K562 (cell line): ENCODE measurements around the gene RETREG1. TPM values are rescaled to one million over a fixed set of nuclear protein-coding genes. Genes with fewer than 3 reads are reported as not detected.

Experiments
- CTCFL ChIP-seq: IDR thresholded peaks from 2 replicates; pipeline ENCODE4 v1.6.1; 2011; ENCODE audit warnings: borderline replicate concordance, low read depth, mild to moderate bottlenecking, moderate library complexity, low read length; ENCODE audit not compliant: insufficient read depth, poor library complexity, severe bottlenecking
- GMEB1 ChIP-seq: fragments of 250-450 bp; sonication (Bioruptor Pico); IDR thresholded peaks from 2 replicates; pipeline ENCODE4 v1.4.0; 2020; ENCODE audit warnings: mild to moderate bottlenecking
- GTF2F1 ChIP-seq: IDR thresholded peaks from 2 replicates; pipeline ENCODE4 v1.6.1; 2011; ENCODE audit warnings: low read depth, low read length, improper control_type of control experiment
- KDM2B ChIP-seq: fragments of 250-450 bp; sonication (Bioruptor Pico); IDR thresholded peaks from 2 replicates; pipeline ENCODE4 v1.8.0; 2021; ENCODE audit warnings: mild to moderate bottlenecking, moderate library complexity
- KLF13 ChIP-seq: fragments of 450-650 bp; IDR thresholded peaks from 2 replicates; pipeline ENCODE4 v1.6.1; 2016; ENCODE audit warnings: missing genetic modification characterization, low read depth, mild to moderate bottlenecking, missing compliant biosample characterization, moderate library complexity, borderline replicate concordance
- MTA1 ChIP-seq: fragments of 450-650 bp; IDR thresholded peaks from 2 replicates; pipeline ENCODE4 v1.6.1; 2017; ENCODE audit warnings: borderline replicate concordance
- NBN ChIP-seq: fragments of 450-650 bp; IDR thresholded peaks from 2 replicates; pipeline ENCODE4 v1.6.1; 2016; ENCODE audit warnings: low read depth, mild to moderate bottlenecking
- NFRKB ChIP-seq: fragments of 450-650 bp; IDR thresholded peaks from 2 replicates; pipeline ENCODE4 v1.6.1; 2016; ENCODE audit warnings: low read depth
- RB1 ChIP-seq: fragments of 450-650 bp; IDR thresholded peaks from 2 replicates; pipeline ENCODE4 v1.6.1; 2017; ENCODE audit warnings: low read depth, mild to moderate bottlenecking
- ZBTB17 ChIP-seq: fragments of 450-650 bp; formaldehyde crosslinking; IDR thresholded peaks from 2 replicates; pipeline ENCODE4 v1.4.0; 2020; ENCODE audit warnings: mild to moderate bottlenecking
- ZFP36 ChIP-seq: fragments of 150-350 bp; IDR thresholded peaks from 2 replicates; pipeline ENCODE4 v1.6.1; 2018; ENCODE audit warnings: low read length, low read depth; ENCODE audit not compliant: partially characterized antibody
- ZNF24 ChIP-seq: fragments of 450-650 bp; IDR thresholded peaks from 2 replicates; pipeline ENCODE4 v1.6.1; 2016
- ZNF764 ChIP-seq: fragments of 250-450 bp; sonication (Bioruptor Pico); IDR thresholded peaks from 2 replicates; pipeline ENCODE4 v1.4.0; 2020; ENCODE audit warnings: low read depth, mild to moderate bottlenecking, moderate library complexity
- polyA plus RNA-seq, 8 experiments: library from polyadenylated mRNA; depleted of rRNA in 4 of 8; stranded (reverse) in 5 of 8; unstranded in 3 of 8; fragments of >200 nt; fragmentation: Nextera tagmentation in 2 of 8; fragmentation: Illumina TruSeq in 1 of 8; extraction: Ambion mirVana in 2 of 8; extraction: Trizol in 1 of 8; gene quantifications; 2 replicates each; pipeline versions ENCODE4 v1.2.1 to v1.2.3, GENCODE V29; 2011 to 2014; ENCODE audit warnings: inconsistent platforms in 1 of 8, missing spikeins in 1 of 8
- total RNA-seq, 7 experiments: library from RNA; depleted of rRNA in 6 of 7; stranded (reverse); fragments of >200 nt in 6 of 7; fragmentation: Illumina TruSeq in 2 of 7; extraction: Trizol in 2 of 7; gene quantifications; 2 replicates each; pipeline versions ENCODE4 v1.2.1 to v1.2.3, GENCODE V29; 2011 to 2021; ENCODE audit warnings: low replicate concordance in 1 of 7
- TF ChIP-seq, protein P1 (sequence below): sonication (generic); formaldehyde crosslinking; IDR thresholded peaks from 2 replicates; pipeline ENCODE4 v1.8.0; 2023; ENCODE audit warnings: mild to moderate bottlenecking, missing genetic modification reagents
- TF ChIP-seq, protein P2 (sequence below): fragments of 250-450 bp; sonication (Bioruptor Pico); IDR thresholded peaks from 2 replicates; pipeline ENCODE4 v1.5.1; 2021; ENCODE audit warnings: mild to moderate bottlenecking
- TF ChIP-seq, protein P3 (sequence below): fragments of 450-650 bp; conservative IDR thresholded peaks from 2 replicates; pipeline ENCODE4 v1.6.1; 2016; ENCODE audit warnings: missing genetic modification characterization, low read depth, mild to moderate bottlenecking, control low read depth, missing compliant biosample characterization
- TF ChIP-seq, protein P4 (sequence below): fragments of 450-650 bp; IDR thresholded peaks from 2 replicates; pipeline ENCODE4 v1.6.1; 2017; ENCODE audit warnings: mild to moderate bottlenecking, moderate library complexity

RETREG1 gene
- total and polyA plus RNA-seq, 9 of the 15 experiments (the other 6 are each of a cell fraction or from before 2014, with no cell fraction given), result 0.01 to 0.20 (median 0.08) TPM; not detected in 5

GRCh38 chr5:16465544-16466432 lies 151.0 kb downstream of the RETREG1 start, which contains the start of gene ZNF622 (continued):
- TF ChIP-seq, protein P1, sequence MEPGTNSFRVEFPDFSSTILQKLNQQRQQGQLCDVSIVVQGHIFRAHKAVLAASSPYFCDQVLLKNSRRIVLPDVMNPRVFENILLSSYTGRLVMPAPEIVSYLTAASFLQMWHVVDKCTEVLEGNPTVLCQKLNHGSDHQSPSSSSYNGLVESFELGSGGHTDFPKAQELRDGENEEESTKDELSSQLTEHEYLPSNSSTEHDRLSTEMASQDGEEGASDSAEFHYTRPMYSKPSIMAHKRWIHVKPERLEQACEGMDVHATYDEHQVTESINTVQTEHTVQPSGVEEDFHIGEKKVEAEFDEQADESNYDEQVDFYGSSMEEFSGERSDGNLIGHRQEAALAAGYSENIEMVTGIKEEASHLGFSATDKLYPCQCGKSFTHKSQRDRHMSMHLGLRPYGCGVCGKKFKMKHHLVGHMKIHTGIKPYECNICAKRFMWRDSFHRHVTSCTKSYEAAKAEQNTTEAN (CRISPR knock-in tag), result peak; percentile 20; the same call in 1 of the 2 replicates
- TF ChIP-seq ZBTB17 (CRISPR knock-in tag) (peak; percentile 70; the same call in 1 of the 2 replicates), MTA1 (no peak), NBN (no peak), RB1 (peak; percentile 20; the same call in 1 of the 2 replicates), KDM2B (CRISPR knock-in tag) (no peak), KLF13 (tag) (peak; percentile 20; the same call in 1 of the 2 replicates), NFRKB (no peak; the same call in 1 of the 2 replicates), ZFP36 (no peak), GMEB1 (CRISPR knock-in tag) (no peak; the same call in none of the 2 replicates), CTCFL (no peak), ZNF764 (CRISPR knock-in tag) (no peak), GTF2F1 (peak; percentile 16; the same call in 1 of the 2 replicates), ZNF24 (no peak)
- TF ChIP-seq, protein P2, sequence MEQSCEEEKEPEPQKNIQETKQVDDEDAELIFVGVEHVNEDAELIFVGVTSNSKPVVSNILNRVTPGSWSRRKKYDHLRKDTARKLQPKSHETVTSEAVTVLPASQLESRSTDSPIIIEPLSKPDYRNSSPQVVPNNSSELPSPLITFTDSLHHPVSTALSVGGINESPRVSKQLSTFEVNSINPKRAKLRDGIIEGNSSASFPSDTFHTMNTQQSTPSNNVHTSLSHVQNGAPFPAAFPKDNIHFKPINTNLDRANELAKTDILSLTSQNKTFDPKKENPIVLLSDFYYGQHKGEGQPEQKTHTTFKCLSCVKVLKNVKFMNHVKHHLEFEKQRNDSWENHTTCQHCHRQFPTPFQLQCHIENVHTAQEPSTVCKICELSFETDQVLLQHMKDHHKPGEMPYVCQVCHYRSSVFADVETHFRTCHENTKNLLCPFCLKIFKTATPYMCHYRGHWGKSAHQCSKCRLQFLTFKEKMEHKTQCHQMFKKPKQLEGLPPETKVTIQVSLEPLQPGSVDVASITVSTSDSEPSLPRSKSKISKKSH (CRISPR knock-in tag), result no peak
- TF ChIP-seq, protein P3, sequence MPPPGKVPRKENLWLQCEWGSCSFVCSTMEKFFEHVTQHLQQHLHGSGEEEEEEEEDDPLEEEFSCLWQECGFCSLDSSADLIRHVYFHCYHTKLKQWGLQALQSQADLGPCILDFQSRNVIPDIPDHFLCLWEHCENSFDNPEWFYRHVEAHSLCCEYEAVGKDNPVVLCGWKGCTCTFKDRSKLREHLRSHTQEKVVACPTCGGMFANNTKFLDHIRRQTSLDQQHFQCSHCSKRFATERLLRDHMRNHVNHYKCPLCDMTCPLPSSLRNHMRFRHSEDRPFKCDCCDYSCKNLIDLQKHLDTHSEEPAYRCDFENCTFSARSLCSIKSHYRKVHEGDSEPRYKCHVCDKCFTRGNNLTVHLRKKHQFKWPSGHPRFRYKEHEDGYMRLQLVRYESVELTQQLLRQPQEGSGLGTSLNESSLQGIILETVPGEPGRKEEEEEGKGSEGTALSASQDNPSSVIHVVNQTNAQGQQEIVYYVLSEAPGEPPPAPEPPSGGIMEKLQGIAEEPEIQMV (tag), result no peak
- TF ChIP-seq, protein P4, sequence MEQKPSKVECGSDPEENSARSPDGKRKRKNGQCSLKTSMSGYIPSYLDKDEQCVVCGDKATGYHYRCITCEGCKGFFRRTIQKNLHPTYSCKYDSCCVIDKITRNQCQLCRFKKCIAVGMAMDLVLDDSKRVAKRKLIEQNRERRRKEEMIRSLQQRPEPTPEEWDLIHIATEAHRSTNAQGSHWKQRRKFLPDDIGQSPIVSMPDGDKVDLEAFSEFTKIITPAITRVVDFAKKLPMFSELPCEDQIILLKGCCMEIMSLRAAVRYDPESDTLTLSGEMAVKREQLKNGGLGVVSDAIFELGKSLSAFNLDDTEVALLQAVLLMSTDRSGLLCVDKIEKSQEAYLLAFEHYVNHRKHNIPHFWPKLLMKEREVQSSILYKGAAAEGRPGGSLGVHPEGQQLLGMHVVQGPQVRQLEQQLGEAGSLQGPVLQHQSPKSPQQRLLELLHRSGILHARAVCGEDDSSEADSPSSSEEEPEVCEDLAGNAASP, result no peak
